Measurements from ENCODE around the gene ALS2CL.

Gene ALS2CL

GRCh38 chr3:46666453-46666845 is 27.0 kb downstream of the ALS2CL start:
- H3K27ac ChIP-seq: no peak overlapping the region
- peaks cover 0 to 13% (median 0%) of the 10 kb centered on the region in 4 donors for H3K4me1 ChIP-seq
- H3K36me3 ChIP-seq: peaks cover 0 to 7% (median 0%) of the 10 kb centered on the region in 3 donors
- H3K27me3 ChIP-seq: peaks cover 0 to 12% of the 10 kb centered on the region in 2 donors
- no peak overlapping the region for H3K4me3 ChIP-seq
- no peaks in the 10 kb centered on the region for H3K9me3 ChIP-seq
- no peak for TF ChIP-seq CTCF (IDR thresholded peaks at IDR 0.05)
- intact Hi-C loops (cut with DNase I; ENCODE audit: low total_unique reads): no loop called here
- no peak for DNase-seq

- Histone ChIP-seq H3K4me3 (no peak overlapping the region), H3K36me3 (peaks cover 0 to 2% (median 0%) of the 10 kb centered on the region in 3 donors), H3K27me3 (peaks cover 0 to 12% of the 10 kb centered on the region in 2 donors), H3K4me1 (peaks cover 0 to 15% (median 0%) of the 10 kb centered on the region in 4 donors), H3K9me3 (no peaks in the 10 kb centered on the region), H3K27ac (no peak overlapping the region)
- intact Hi-C loops (cut with DNase I; ENCODE audit: low total_unique reads): no loop called here
- no peak for DNase-seq
- no peak for TF ChIP-seq CTCF (IDR thresholded peaks at IDR 0.05)
Observed at GRCh38 chr3:46665763-46666452, 27.6 kb downstream of the ALS2CL start.

- no peak for DNase-seq
- Histone ChIP-seq H3K27me3 (peaks cover 0 to 12% of the 10 kb centered on the region in 2 donors), H3K27ac (no peak overlapping the region), H3K36me3 (no peaks in the 10 kb centered on the region), H3K9me3 (no peaks in the 10 kb centered on the region), H3K4me3 (no peak overlapping the region), H3K4me1 (peaks cover 0 to 22% (median 0%) of the 10 kb centered on the region in 4 donors)
- no peak for TF ChIP-seq CTCF (IDR thresholded peaks at IDR 0.05)
- intact Hi-C loops (cut with DNase I; ENCODE audit: low total_unique reads): no loop called here
Observed at GRCh38 chr3:46664971-46665762, 28.3 kb downstream of the ALS2CL start.

DNA sequence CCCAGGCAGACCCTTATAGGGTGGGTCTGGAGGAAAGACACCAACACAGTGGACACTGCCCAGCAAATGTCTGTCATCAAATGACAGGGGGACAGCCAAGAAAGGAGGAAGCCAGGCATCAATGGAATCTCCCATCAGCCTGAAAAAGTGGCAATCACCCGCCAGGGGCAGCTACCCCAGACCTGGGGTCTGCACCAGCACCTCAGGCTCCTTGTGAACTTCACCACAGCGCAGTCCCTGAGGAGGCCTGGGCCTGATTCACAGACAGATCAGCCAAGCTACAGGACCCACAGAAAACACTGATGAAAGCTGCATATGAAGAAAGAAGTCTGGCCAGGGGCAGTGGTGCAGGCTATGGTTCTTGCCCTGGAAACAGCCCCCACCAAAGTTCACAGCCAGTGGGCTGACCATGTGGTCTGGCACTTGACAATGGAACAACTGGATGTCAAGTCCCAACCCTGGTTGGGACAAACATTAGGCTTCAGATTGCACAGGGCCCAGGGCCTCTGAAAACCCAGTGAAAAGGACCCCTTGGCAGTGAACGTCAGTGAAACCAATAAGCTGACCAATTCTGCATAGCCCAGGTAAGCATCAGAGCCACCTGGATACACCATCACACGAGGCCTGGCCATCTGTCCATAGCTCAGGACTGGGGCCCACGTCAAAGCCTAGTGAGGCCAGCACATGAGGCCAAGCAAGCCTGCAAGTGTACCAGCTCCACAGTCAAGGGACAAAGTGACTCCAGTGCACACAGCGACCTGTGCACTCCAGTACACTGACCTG is 29.1 kb downstream of the ALS2CL start:
- intact Hi-C loops (cut with DNase I; ENCODE audit: low total_unique reads): no loop called here

More for the DNA sequence above, 29.1 kb downstream of the ALS2CL start:
- Histone ChIP-seq H3K4me1 (peaks cover 0 to 24% (median 0%) of the 10 kb centered on the region in 4 donors), H3K9me3 (no peaks in the 10 kb centered on the region), H3K4me3 (no peak overlapping the region), H3K27me3 (peaks cover 0 to 12% of the 10 kb centered on the region in 2 donors), H3K27ac (no peak overlapping the region), H3K36me3 (no peaks in the 10 kb centered on the region)
- no peak for TF ChIP-seq CTCF (IDR thresholded peaks at IDR 0.05)
- DNase-seq: no peak
